Measurements from ENCODE around the gene PRUNE2. TPM values are rescaled to one million over a fixed set of nuclear protein-coding genes. Genes with fewer than 3 reads are reported as not detected.

Gene PRUNE2
- polyA plus RNA-seq, 1 of the 3 experiments (the other 2 are of a cell fraction): 13.0 TPM

DNA sequence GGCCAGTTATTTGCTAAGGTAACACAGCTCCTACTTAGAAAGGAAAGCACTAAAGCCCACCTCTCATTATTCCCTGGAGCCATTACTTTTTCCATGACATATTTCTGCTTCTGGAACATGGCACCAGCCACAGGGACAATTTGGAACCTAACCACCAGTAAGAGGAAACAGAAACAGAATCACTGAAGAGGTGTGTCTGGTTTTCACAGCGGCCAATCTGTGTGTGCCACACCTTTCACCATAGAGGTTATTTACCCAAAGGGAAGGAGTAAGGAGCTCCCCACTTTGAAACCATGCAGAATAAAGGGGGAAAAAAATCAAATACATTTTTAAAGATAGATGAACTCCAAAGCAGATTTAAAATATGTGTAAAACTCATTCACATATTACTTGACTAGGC, 21.1 kb downstream of the PRUNE2 start:
- WGBS (ENCODE audit: low lambda C conversion rate): 4% methylated on average over 1 of the region's 1 CpG
- ChIA-PET CTCF (no interaction called here), POLR2A (no interaction called here)
- Histone ChIP-seq H3K4me1 (ENCODE audit: control insufficient read depth in 1 of 2, insufficient read depth in 2 of 2, low read depth in 1 of 2, low read length in 1 of 2) (no peaks in the 10 kb centered on the region), H3F3A (replicated peaks; ENCODE audit: insufficient read depth) (no peaks in the 10 kb centered on the region), H2AFZ (ENCODE audit: low read depth) (no peak overlapping the region), H3K9me2 (no peaks in the 10 kb centered on the region), H3K36me3 (replicated peaks in 1 of 2; ENCODE audit: control insufficient read depth in 1 of 2, insufficient read depth in 2 of 2, low read length in 1 of 2) (no peaks in the 10 kb centered on the region), H3K4me2 (no peak overlapping the region), H3K27ac (ENCODE audit: low read depth in 2 of 2, low read length in 1 of 2) (no peak overlapping the region), H3K79me2 (ENCODE audit: insufficient read depth) (no peaks in the 10 kb centered on the region), H3K4me3 (ENCODE audit: low read depth in 2 of 2, low read length in 1 of 2) (no peak overlapping the region), H3K9me3 (no peaks in the 10 kb centered on the region), H3K9ac (no peak overlapping the region), H4K20me1 (ENCODE audit: insufficient read depth) (no peaks in the 10 kb centered on the region), H3K27me3 (ENCODE audit: insufficient read depth) (peaks cover 18% of the 10 kb centered on the region; the same call in 1 of the 2 replicates)
- DNase-seq: no peak
- TF ChIP-seq FOXM1 (IDR thresholded peaks at IDR 0.05; ENCODE audit: low read depth): no peak
- no peak for TF ChIP-seq CTCF (IDR thresholded peaks at IDR 0.05)
- no peak for TF ChIP-seq SIN3A (IDR thresholded peaks at IDR 0.05; ENCODE audit: borderline replicate concordance, low read depth, low read length)
- no peak for TF ChIP-seq CHD2 (IDR thresholded peaks at IDR 0.05; ENCODE audit: low read length, partially characterized antibody)
- TF ChIP-seq, protein P1, sequence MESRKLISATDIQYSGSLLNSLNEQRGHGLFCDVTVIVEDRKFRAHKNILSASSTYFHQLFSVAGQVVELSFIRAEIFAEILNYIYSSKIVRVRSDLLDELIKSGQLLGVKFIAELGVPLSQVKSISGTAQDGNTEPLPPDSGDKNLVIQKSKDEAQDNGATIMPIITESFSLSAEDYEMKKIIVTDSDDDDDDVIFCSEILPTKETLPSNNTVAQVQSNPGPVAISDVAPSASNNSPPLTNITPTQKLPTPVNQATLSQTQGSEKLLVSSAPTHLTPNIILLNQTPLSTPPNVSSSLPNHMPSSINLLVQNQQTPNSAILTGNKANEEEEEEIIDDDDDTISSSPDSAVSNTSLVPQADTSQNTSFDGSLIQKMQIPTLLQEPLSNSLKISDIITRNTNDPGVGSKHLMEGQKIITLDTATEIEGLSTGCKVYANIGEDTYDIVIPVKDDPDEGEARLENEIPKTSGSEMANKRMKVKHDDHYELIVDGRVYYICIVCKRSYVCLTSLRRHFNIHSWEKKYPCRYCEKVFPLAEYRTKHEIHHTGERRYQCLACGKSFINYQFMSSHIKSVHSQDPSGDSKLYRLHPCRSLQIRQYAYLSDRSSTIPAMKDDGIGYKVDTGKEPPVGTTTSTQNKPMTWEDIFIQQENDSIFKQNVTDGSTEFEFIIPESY (IDR thresholded peaks at IDR 0.05; ENCODE audit: borderline replicate concordance, low read depth): no peak
- TF ChIP-seq YY1 (IDR thresholded peaks at IDR 0.05; ENCODE audit: low read depth): no peak
- no peak for TF ChIP-seq PBX3 (IDR thresholded peaks at IDR 0.05)
- TF ChIP-seq REST (IDR thresholded peaks at IDR 0.05; ENCODE audit: low read depth, low read length): no peak
- no peak for TF ChIP-seq GATA2 (CRISPR knock-in tag; IDR thresholded peaks at IDR 0.05)
- TF ChIP-seq POLR2AphosphoS5 (IDR thresholded peaks at IDR 0.05; ENCODE audit: low read depth, low read length): no peak
- TF ChIP-seq SMC3 (IDR thresholded peaks at IDR 0.05; ENCODE audit: low read depth, low read length): no peak
- TF ChIP-seq RXRA (IDR thresholded peaks at IDR 0.05; ENCODE audit: borderline replicate concordance, low read depth): no peak
- no peak for TF ChIP-seq RFX5 (IDR thresholded peaks at IDR 0.05; ENCODE audit: low read length)
- no peak for TF ChIP-seq MAX (IDR thresholded peaks at IDR 0.05; ENCODE audit: low read depth)
- no peak for TF ChIP-seq ELF1 (IDR thresholded peaks at IDR 0.05)
- no peak for TF ChIP-seq TAF1 (IDR thresholded peaks at IDR 0.05; ENCODE audit: borderline replicate concordance, low read depth, low read length)
